IMR-90 (cell line): Measurements from ENCODE around the gene AKAP6. TPM values are rescaled to one million over a fixed set of nuclear protein-coding genes. Genes with fewer than 3 reads are reported as not detected.

ENCODE experiments used
- ATAC-seq: fragments of 200-7000 bp; cut with Tn5 transposase; 2 replicates; pipeline ENCODE4 v1.9.1; 2020; ENCODE audit warnings: low read depth, mild to moderate bottlenecking, moderate library complexity
- BruUV-seq: library from RNA; stranded (reverse); fragments of 400-500 nt; replicated peaks from 2 replicates; lab custom pipeline; 2021; lab: Mats Ljungman, UMichigan
- CTCF ChIA-PET: fragments of 300-600 bp; formaldehyde crosslinking; extraction: SDS; loops from one replicate; lab custom pipeline; 2021; ENCODE audit warnings: antibody characterized with exemption; lab: Yijun Ruan, JAX
- POLR2A ChIA-PET: fragments of 300-600 bp; sonication (Branson Sonifier 250); formaldehyde crosslinking; loops from one replicate; lab custom pipeline; 2022; ENCODE audit warnings: antibody characterized with exemption; ENCODE audit not compliant: unreplicated experiment; lab: Charles Lee
- DNase-seq: peaks from one replicate; pipeline ENCODE4 v3.0.0; 2013
- H2AFZ ChIP-seq: replicated peaks from 2 replicates; pipeline ENCODE3; 2013; ENCODE audit warnings: low read length, mild to moderate bottlenecking; ENCODE audit not compliant: poor library complexity
- H2AK5ac ChIP-seq: 2 replicates; pipeline ENCODE4 v1.6.1; 2013; ENCODE audit warnings: low read depth, low read length, inconsistent platforms
- H2AK9ac ChIP-seq: replicated peaks from 2 replicates; pipeline ENCODE3; 2013; ENCODE audit warnings: mild to moderate bottlenecking, low read depth, low read length, moderate library complexity; ENCODE audit not compliant: poor library complexity
- H2BK120ac ChIP-seq: 2 replicates; pipeline ENCODE4 v1.6.1; 2013; ENCODE audit warnings: low read depth, low read length, inconsistent platforms
- H2BK15ac ChIP-seq: 3 replicates; pipeline ENCODE4 v1.6.1; 2013; ENCODE audit warnings: low read depth, low read length, inconsistent platforms
- H2BK20ac ChIP-seq: 2 replicates; pipeline ENCODE4 v1.6.1; 2013; ENCODE audit warnings: low read depth, mild to moderate bottlenecking, inconsistent platforms, low read length, moderate library complexity
- H2BK5ac ChIP-seq: 2 replicates; pipeline ENCODE4 v1.6.1; 2013; ENCODE audit warnings: mild to moderate bottlenecking, low read depth, low read length, inconsistent platforms; ENCODE audit not compliant: poor library complexity, severe bottlenecking
- H3K14ac ChIP-seq: replicated peaks from 2 replicates; pipeline ENCODE4 v1.6.1; 2013; ENCODE audit warnings: low read depth, low read length, inconsistent platforms
- H3K18ac ChIP-seq: 2 replicates; pipeline ENCODE4 v1.6.1; 2013; ENCODE audit warnings: low read depth, low read length, control low read depth
- H3K23ac ChIP-seq: 2 replicates; pipeline ENCODE4 v1.6.1; 2013; ENCODE audit warnings: low read depth, low read length, inconsistent platforms
- H3K27ac ChIP-seq: 2 replicates; pipeline ENCODE4 v1.5.1; 2013; ENCODE audit warnings: mild to moderate bottlenecking, control low read depth, low read length; ENCODE audit not compliant: insufficient read depth
- H3K27me3 ChIP-seq: 2 replicates; pipeline ENCODE4 v1.6.1; 2013; ENCODE audit warnings: low read length; ENCODE audit not compliant: control insufficient read depth, insufficient read depth
- H3K36me3 ChIP-seq: 2 replicates; pipeline ENCODE4 v1.6.1; 2013; ENCODE audit warnings: low read length, mixed read lengths; ENCODE audit not compliant: control insufficient read depth, insufficient read depth
- H3K4ac ChIP-seq: 2 replicates; pipeline ENCODE4 v1.6.1; 2013; ENCODE audit warnings: low read depth, low read length, inconsistent platforms
- H3K4me1 ChIP-seq: 2 replicates; pipeline ENCODE4 v1.6.1; 2013; ENCODE audit warnings: low read length, mixed read lengths; ENCODE audit not compliant: control insufficient read depth, insufficient read depth
- H3K4me2 ChIP-seq: 2 replicates; pipeline ENCODE4 v1.6.1; 2013; ENCODE audit warnings: low read depth, mild to moderate bottlenecking, control low read depth, low read length, moderate library complexity
- H3K4me3 ChIP-seq: 2 replicates; pipeline ENCODE4 v1.5.1; 2013; ENCODE audit warnings: low read depth, mild to moderate bottlenecking, control low read depth, low read length, moderate library complexity; ENCODE audit not compliant: insufficient read depth
- H3K56ac ChIP-seq: 2 replicates; pipeline ENCODE4 v1.6.1; 2013; ENCODE audit warnings: low read length, inconsistent platforms; ENCODE audit not compliant: insufficient read depth; ENCODE audit errors: extremely low read depth
- H3K79me1 ChIP-seq, 2 experiments: 2 replicates each; pipeline ENCODE4 v1.6.1; 2013; ENCODE audit warnings: low read length in 2 of 2, inconsistent platforms in 1 of 2, low read depth in 1 of 2
- H3K9ac ChIP-seq: 2 replicates; pipeline ENCODE4 v1.6.1; 2013; ENCODE audit warnings: low read depth, low read length, control low read depth
- H3K9me1 ChIP-seq: 2 replicates; pipeline ENCODE4 v1.6.1; 2013; ENCODE audit warnings: low read length, inconsistent platforms; ENCODE audit not compliant: insufficient read depth
- H3K9me3 ChIP-seq: 2 replicates; pipeline ENCODE4 v1.6.1; 2013; ENCODE audit warnings: low read length; ENCODE audit not compliant: control insufficient read depth, insufficient read depth
- H4K20me1 ChIP-seq: 2 replicates; pipeline ENCODE4 v1.6.1; 2013; ENCODE audit warnings: low read length, inconsistent platforms; ENCODE audit not compliant: insufficient read depth
- H4K5ac ChIP-seq: 2 replicates; pipeline ENCODE4 v1.6.1; 2013; ENCODE audit warnings: mild to moderate bottlenecking, low read depth, low read length, control low read depth
- H4K8ac ChIP-seq, 2 experiments: 2 replicates each; pipeline ENCODE4 v1.6.1; 2013; ENCODE audit warnings: low read depth in 2 of 2, low read length in 2 of 2, control low read depth in 1 of 2, inconsistent platforms in 1 of 2
- H4K91ac ChIP-seq: 2 replicates; pipeline ENCODE4 v1.6.1; 2013; ENCODE audit warnings: low read depth, low read length, inconsistent platforms; ENCODE audit not compliant: insufficient read depth
- BHLHE40 ChIP-seq: fragments of 150-350 bp; IDR thresholded peaks from 2 replicates; pipeline ENCODE4 v1.6.1; 2016; ENCODE audit warnings: mild to moderate bottlenecking, low read depth, low read length
- CEBPB ChIP-seq: IDR thresholded peaks from 2 replicates; pipeline ENCODE4 v1.6.1; 2012; ENCODE audit warnings: low read depth, low read length, improper control_type of control experiment
- CHD1 ChIP-seq: IDR thresholded peaks from 2 replicates; pipeline ENCODE4 v1.6.1; 2012; ENCODE audit warnings: low read depth, low read length, improper control_type of control experiment
- MAFK ChIP-seq: IDR thresholded peaks from 2 replicates; pipeline ENCODE4 v1.6.1; 2012; ENCODE audit warnings: low read depth, low read length, improper control_type of control experiment
- MAZ ChIP-seq: IDR thresholded peaks from 2 replicates; pipeline ENCODE4 v1.6.1; 2012; ENCODE audit warnings: low read depth, mild to moderate bottlenecking, low read length, improper control_type of control experiment, moderate library complexity, borderline replicate concordance
- MXI1 ChIP-seq: IDR thresholded peaks from 2 replicates; pipeline ENCODE4 v1.6.1; 2012; ENCODE audit warnings: low read depth, mild to moderate bottlenecking, low read length, moderate library complexity, borderline replicate concordance
- NFE2L2 ChIP-seq: fragments of 150-350 bp; IDR thresholded peaks from 2 replicates; pipeline ENCODE4 v1.6.1; 2016; ENCODE audit warnings: low read depth, mild to moderate bottlenecking, low read length
- POLR2A ChIP-seq: IDR thresholded peaks from 2 replicates; pipeline ENCODE4 v1.6.1; 2012; ENCODE audit warnings: mild to moderate bottlenecking, low read depth, low read length
- RCOR1 ChIP-seq: IDR thresholded peaks from 2 replicates; pipeline ENCODE4 v1.6.1; 2012; ENCODE audit warnings: mild to moderate bottlenecking, low read length, improper control_type of control experiment; ENCODE audit not compliant: insufficient replicate concordance
- RFX5 ChIP-seq: IDR thresholded peaks from 2 replicates; pipeline ENCODE4 v1.8.0; 2012; ENCODE audit warnings: low read depth, mild to moderate bottlenecking, low read length, moderate library complexity
- SMC3 ChIP-seq: fragments of 150-350 bp; IDR thresholded peaks from 2 replicates; pipeline ENCODE4 v1.6.1; 2016; ENCODE audit warnings: low read depth, mild to moderate bottlenecking, antibody characterized with exemption, low read length, moderate library complexity
- WGBS, 2 experiments: methylation state at CpG; one replicate each; pipeline versions ENCODE4 v1.1.5 to v1.1.7; 2013; ENCODE audit warnings: missing lambda C conversion rate in 2 of 2; ENCODE audit not compliant: insufficient read length in 1 of 2; ENCODE audit errors: extremely low coverage in 2 of 2; 5-methylcytosine and 5-hydroxymethylcytosine counted together
- dilution Hi-C: fragments of 300-500 bp; cut with HindIII; formaldehyde crosslinking; loops from one replicate; pipeline ENCODE4 v1.14.3; 2018; ENCODE audit warnings: low sequenced_read_pairs; ENCODE audit not compliant: unreplicated experiment
- in situ Hi-C: fragments of 300-500 bp; cut with MboI; formaldehyde crosslinking; loops from 3 replicates; pipeline ENCODE4 v1.14.3; 2019; ENCODE audit warnings: low sequenced_read_pairs, inconsistent platforms, mixed read lengths
- intact Hi-C: fragments of 100-400 bp; cut with micrococcal nuclease; formaldehyde crosslinking; loops from 2 replicates; pipeline ENCODE4 v1.10.0; 2022
- polyA plus RNA-seq, 3 experiments: library from polyadenylated mRNA; depleted of rRNA; stranded (reverse); fragments of >200 nt; gene quantifications; 2 replicates each; pipeline ENCODE4 v1.2.3, GENCODE V29; 2012; ENCODE audit warnings: low replicate concordance in 1 of 3
- total RNA-seq: library from RNA; depleted of rRNA; stranded (reverse); fragments of >200 nt; gene quantifications from 2 replicates; pipeline ENCODE4 v1.2.3, GENCODE V29; 2012
- TF ChIP-seq, protein P1 (sequence below): conservative IDR thresholded peaks from 2 replicates; pipeline ENCODE4 v1.5.1; 2012; ENCODE audit warnings: mild to moderate bottlenecking, low read depth, low read length, improper control_type of control experiment
- TF ChIP-seq, protein P2 (sequence below): fragments of 150-350 bp; IDR thresholded peaks from 2 replicates; pipeline ENCODE4 v1.6.1; 2017; ENCODE audit warnings: mild to moderate bottlenecking, antibody characterized with exemption, low read length, low read depth
- TF ChIP-seq, protein P3 (sequence below): fragments of 150-350 bp; IDR thresholded peaks from 2 replicates; pipeline ENCODE4 v1.6.1; 2016; ENCODE audit warnings: low read depth, mild to moderate bottlenecking, low read length, moderate library complexity, borderline replicate concordance

The AKAP6 gene
- total and polyA plus RNA-seq, 2 of the 4 experiments (the other 2 are of a cell fraction) = 0.22 to 1.6 TPM

DNA sequence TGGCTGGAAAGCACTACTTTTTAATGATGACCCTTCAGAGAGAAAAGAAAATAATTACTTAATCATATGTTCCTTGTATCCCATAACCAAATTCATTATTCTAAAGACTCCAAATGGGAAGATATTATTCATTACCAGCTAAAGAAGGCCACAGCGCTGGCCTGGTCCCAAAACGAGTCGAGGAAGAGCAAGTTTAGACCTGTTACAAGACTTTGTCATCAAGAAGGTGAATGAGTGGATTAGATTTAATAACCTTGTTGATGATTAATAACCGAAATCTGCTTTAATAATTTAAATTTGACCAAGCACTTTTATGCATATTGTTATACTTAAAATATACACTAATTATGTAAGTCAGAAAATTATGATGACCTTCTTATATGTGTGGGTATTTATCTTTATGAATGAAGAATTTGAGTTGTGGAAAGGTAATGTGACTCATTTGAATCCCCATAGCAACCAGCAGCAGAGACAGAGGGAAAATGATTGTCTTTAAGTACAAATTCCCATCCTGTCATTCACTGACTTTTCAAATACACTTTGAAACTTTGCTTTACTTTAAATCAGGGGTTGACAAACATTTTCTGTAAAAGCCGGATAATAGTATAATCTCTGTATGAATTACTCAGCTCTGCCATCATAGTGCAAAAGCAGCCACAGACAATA, 409.2 kb downstream of the AKAP6 start:
- Histone ChIP-seq H2BK20ac (no peak overlapping the region), H3K4me1 (no peaks in the 10 kb centered on the region), H3K27ac (no peak overlapping the region), H2AFZ (no peak overlapping the region), H3K9ac (no peak overlapping the region), H3K14ac (no peak overlapping the region), H2AK9ac (no peak overlapping the region), H3K9me3 (no peaks in the 10 kb centered on the region), H3K23ac (no peak overlapping the region), H3K56ac (no peak overlapping the region), H3K27me3 (no peaks in the 10 kb centered on the region), H4K8ac (no peak overlapping the region), H3K18ac (no peak overlapping the region), H2AK5ac (no peak overlapping the region), H3K36me3 (no peaks in the 10 kb centered on the region), H3K4me2 (no peak overlapping the region), H2BK120ac (no peak overlapping the region), H3K4ac (no peak overlapping the region), H4K20me1 (no peaks in the 10 kb centered on the region), H3K9me1 (no peaks in the 10 kb centered on the region), H3K4me3 (no peak overlapping the region), H4K5ac (no peak overlapping the region), H2BK15ac (no peak overlapping the region), H4K91ac (no peak overlapping the region), H3K79me1 (no peaks in the 10 kb centered on the region), H2BK5ac (no peak overlapping the region)
- ATAC-seq (no peak), DNase-seq (no peak)
- ChIA-PET POLR2A (no interaction called here), CTCF (no interaction called here)
- TF ChIP-seq POLR2A = no peak
- TF ChIP-seq MXI1 = no peak
- no peak for TF ChIP-seq BHLHE40
- no peak for TF ChIP-seq RFX5
- TF ChIP-seq, protein P1, sequence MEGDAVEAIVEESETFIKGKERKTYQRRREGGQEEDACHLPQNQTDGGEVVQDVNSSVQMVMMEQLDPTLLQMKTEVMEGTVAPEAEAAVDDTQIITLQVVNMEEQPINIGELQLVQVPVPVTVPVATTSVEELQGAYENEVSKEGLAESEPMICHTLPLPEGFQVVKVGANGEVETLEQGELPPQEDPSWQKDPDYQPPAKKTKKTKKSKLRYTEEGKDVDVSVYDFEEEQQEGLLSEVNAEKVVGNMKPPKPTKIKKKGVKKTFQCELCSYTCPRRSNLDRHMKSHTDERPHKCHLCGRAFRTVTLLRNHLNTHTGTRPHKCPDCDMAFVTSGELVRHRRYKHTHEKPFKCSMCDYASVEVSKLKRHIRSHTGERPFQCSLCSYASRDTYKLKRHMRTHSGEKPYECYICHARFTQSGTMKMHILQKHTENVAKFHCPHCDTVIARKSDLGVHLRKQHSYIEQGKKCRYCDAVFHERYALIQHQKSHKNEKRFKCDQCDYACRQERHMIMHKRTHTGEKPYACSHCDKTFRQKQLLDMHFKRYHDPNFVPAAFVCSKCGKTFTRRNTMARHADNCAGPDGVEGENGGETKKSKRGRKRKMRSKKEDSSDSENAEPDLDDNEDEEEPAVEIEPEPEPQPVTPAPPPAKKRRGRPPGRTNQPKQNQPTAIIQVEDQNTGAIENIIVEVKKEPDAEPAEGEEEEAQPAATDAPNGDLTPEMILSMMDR = no peak
- TF ChIP-seq, protein P2, sequence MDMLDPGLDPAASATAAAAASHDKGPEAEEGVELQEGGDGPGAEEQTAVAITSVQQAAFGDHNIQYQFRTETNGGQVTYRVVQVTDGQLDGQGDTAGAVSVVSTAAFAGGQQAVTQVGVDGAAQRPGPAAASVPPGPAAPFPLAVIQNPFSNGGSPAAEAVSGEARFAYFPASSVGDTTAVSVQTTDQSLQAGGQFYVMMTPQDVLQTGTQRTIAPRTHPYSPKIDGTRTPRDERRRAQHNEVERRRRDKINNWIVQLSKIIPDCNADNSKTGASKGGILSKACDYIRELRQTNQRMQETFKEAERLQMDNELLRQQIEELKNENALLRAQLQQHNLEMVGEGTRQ = no peak
- TF ChIP-seq MAFK = no peak
- TF ChIP-seq RCOR1 = no peak
- TF ChIP-seq, protein P3, sequence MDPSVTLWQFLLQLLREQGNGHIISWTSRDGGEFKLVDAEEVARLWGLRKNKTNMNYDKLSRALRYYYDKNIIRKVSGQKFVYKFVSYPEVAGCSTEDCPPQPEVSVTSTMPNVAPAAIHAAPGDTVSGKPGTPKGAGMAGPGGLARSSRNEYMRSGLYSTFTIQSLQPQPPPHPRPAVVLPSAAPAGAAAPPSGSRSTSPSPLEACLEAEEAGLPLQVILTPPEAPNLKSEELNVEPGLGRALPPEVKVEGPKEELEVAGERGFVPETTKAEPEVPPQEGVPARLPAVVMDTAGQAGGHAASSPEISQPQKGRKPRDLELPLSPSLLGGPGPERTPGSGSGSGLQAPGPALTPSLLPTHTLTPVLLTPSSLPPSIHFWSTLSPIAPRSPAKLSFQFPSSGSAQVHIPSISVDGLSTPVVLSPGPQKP = no peak
- no peak for TF ChIP-seq CHD1
- TF ChIP-seq CEBPB = no peak
- TF ChIP-seq MAZ = no peak
- no peak for TF ChIP-seq SMC3
- no peak for TF ChIP-seq NFE2L2
- dilution Hi-C loops = no loop called here
- intact Hi-C loops = no loop called here
- no CpG with 5 or more reads among the region's 5 CpGs for WGBS, 2 experiments
- no TSS peak for BruUV-seq
- in situ Hi-C loops = no loop called here
